Right cardiac atrium (tissue), 5 donors: ENCODE measurements around the gene DCLK1. TPM values are rescaled to one million over a fixed set of nuclear protein-coding genes. Genes with fewer than 3 reads are reported as not detected.

Experiments
- ATAC-seq, 2 donors: fragments of 200-7000 bp; cut with Tn5 transposase; one replicate each; pipeline versions ENCODE4 v1.8.0 to v1.9.1; 2020; ENCODE audit warnings: moderate library complexity in 2 of 2, mild to moderate bottlenecking in 1 of 2
- DNase-seq, 3 donors: peaks; one replicate each; pipeline ENCODE4 v3.0.0-alpha.2; 2020
- H3K27ac ChIP-seq: one replicate; pipeline ENCODE4 v1.5.1; 2013; ENCODE audit warnings: mild to moderate bottlenecking, low read length, control low read depth, moderate library complexity
- H3K27me3 ChIP-seq: one replicate; pipeline ENCODE4 v1.6.1; 2013; ENCODE audit not compliant: control insufficient read depth, insufficient read depth
- H3K4me1 ChIP-seq: one replicate; pipeline ENCODE4 v1.6.1; 2013; ENCODE audit warnings: low read length; ENCODE audit not compliant: control insufficient read depth, insufficient read depth
- H3K4me3 ChIP-seq: one replicate; pipeline ENCODE4 v1.5.1; 2013; ENCODE audit warnings: low read length, control low read depth
- H3K9me3 ChIP-seq: one replicate; pipeline ENCODE4 v1.6.1; 2013; ENCODE audit warnings: low read length; ENCODE audit not compliant: control insufficient read depth
- WGBS: extraction: QIAGEN DNeasy Blood & Tissue Kit; methylation state at CpG from one replicate; pipeline ENCODE4 v1.1.7; 2013; 5-methylcytosine and 5-hydroxymethylcytosine counted together
- intact Hi-C, 4 donors: fragments of 100-400 bp; cut with DNase I; formaldehyde crosslinking; loops; one replicate each; pipeline versions ENCODE4 v1.11.0 to v1.14.0; 2022 to 2023
- polyA plus RNA-seq: library from polyadenylated mRNA; stranded (reverse); fragments of 200-250 nt; gene quantifications from one replicate; pipeline ENCODE4 v1.2.3, GENCODE V29; 2013
- total RNA-seq, 4 donors: library from RNA; stranded (reverse); fragmentation: NEBNext Ultra II Directional; extraction: Animal tissue kit (Norgen Biotek cat#: 25700); gene quantifications; one replicate each; pipeline ENCODE4 v1.2.1, GENCODE V29; 2021
- donor health status: healthy with polysubstance abuse.
- donor health status: DM: no; HTN: yes; CAD: no.
- donor health status: DM: no; HTN: no; CAD: no.
- donor health status: DM: no; HTN: yes; CAD: no; lungs with severe emphysema.
- donor health status: DM: yes; HTN: yes; CAD: no.

Gene DCLK1
- total and polyA plus RNA-seq, 5 donors = 5.1 to 19.8 (median 16.1) TPM

- DNase-seq (no peak), ATAC-seq (no peak)
- intact Hi-C loops = no loop called here
- Histone ChIP-seq H3K4me1 (peaks cover 3% of the 10 kb centered on the region), H3K9me3 (no peaks in the 10 kb centered on the region), H3K27me3 (no peaks in the 10 kb centered on the region), H3K27ac (no peak overlapping the region), H3K4me3 (no peak overlapping the region)
- 74% methylated on average over 2 of the region's 2 CpGs for WGBS
Observed at GRCh38 chr13:35797244-35797643, 333.9 kb downstream of the DCLK1 start.

GRCh38 chr13:35796623-35797022 lies 334.6 kb downstream of the DCLK1 start:
- intact Hi-C loops = no loop called here
- ATAC-seq = no peak
- 91% methylated on average over 4 of the region's 4 CpGs for WGBS
- H3K4me1 ChIP-seq = peaks cover 3% of the 10 kb centered on the region
- no peak overlapping the region for H3K27ac ChIP-seq
- no peak for DNase-seq
- no peaks in the 10 kb centered on the region for H3K9me3 ChIP-seq
- no peak overlapping the region for H3K4me3 ChIP-seq
- H3K27me3 ChIP-seq = no peaks in the 10 kb centered on the region

- no peak overlapping the region for H3K27ac ChIP-seq
- H3K27me3 ChIP-seq = no peaks in the 10 kb centered on the region
- intact Hi-C loops = no loop called here
- no peaks in the 10 kb centered on the region for H3K9me3 ChIP-seq
- ATAC-seq (peak; percentile 51 to 83), DNase-seq (no peak)
- peaks cover 3% of the 10 kb centered on the region for H3K4me1 ChIP-seq
- 57% methylated on average over 3 of the region's 3 CpGs for WGBS
- H3K4me3 ChIP-seq = no peak overlapping the region
Observed at GRCh38 chr13:35794734-35795389, 336.3 kb downstream of the DCLK1 start.

- Histone ChIP-seq H3K27ac (no peak overlapping the region), H3K4me3 (no peak overlapping the region), H3K9me3 (no peaks in the 10 kb centered on the region), H3K27me3 (no peaks in the 10 kb centered on the region), H3K4me1 (peaks cover 3% of the 10 kb centered on the region)
- ATAC-seq (peak in 1 of 2 donors; percentile 24), DNase-seq (no peak)
- intact Hi-C loops = no loop called here
Observed at GRCh38 chr13:35793823-35794222, 337.4 kb downstream of the DCLK1 start.

GRCh38 chr13:35792911-35793310 lies 338.3 kb downstream of the DCLK1 start:
- H3K27ac ChIP-seq = no peak overlapping the region
- intact Hi-C loops = no loop called here
- H3K9me3 ChIP-seq = no peaks in the 10 kb centered on the region
- DNase-seq (no peak), ATAC-seq (no peak)
- H3K4me1 ChIP-seq = peaks cover 3% of the 10 kb centered on the region
- no peak overlapping the region for H3K4me3 ChIP-seq
- no peaks in the 10 kb centered on the region for H3K27me3 ChIP-seq
- 51% methylated on average over 2 of the region's 2 CpGs for WGBS

GRCh38 chr13:35792021-35792420 lies 339.2 kb downstream of the DCLK1 start:
- H3K9me3 ChIP-seq = no peaks in the 10 kb centered on the region
- no peak overlapping the region for H3K4me3 ChIP-seq
- ATAC-seq (no peak), DNase-seq (no peak)
- no peaks in the 10 kb centered on the region for H3K27me3 ChIP-seq
- H3K4me1 ChIP-seq = peaks cover 3% of the 10 kb centered on the region
- H3K27ac ChIP-seq = no peak overlapping the region
- WGBS = 95% methylated on average over 8 of the region's 8 CpGs
- intact Hi-C loops = no loop called here

GRCh38 chr13:35791184-35791851 lies 339.9 kb downstream of the DCLK1 start:
- Histone ChIP-seq H3K27me3 (no peaks in the 10 kb centered on the region), H3K27ac (no peak overlapping the region), H3K4me1 (peaks cover 3% of the 10 kb centered on the region), H3K9me3 (no peaks in the 10 kb centered on the region), H3K4me3 (no peak overlapping the region)
- intact Hi-C loops = no loop called here
- no peak for ATAC-seq
- DNase-seq = no peak
- 61% methylated on average over 3 of the region's 3 CpGs for WGBS

- 72% methylated on average over 6 of the region's 6 CpGs for WGBS
- Histone ChIP-seq H3K9me3 (no peaks in the 10 kb centered on the region), H3K4me1 (no peaks in the 10 kb centered on the region), H3K4me3 (no peak overlapping the region), H3K27ac (no peak overlapping the region), H3K27me3 (no peaks in the 10 kb centered on the region)
- peak; percentile 54 to 60 for ATAC-seq
- intact Hi-C loops = loop anchor here in 2 of 4 donors (10.0 kb wide), 1 partner anchor 155 kb away; no protein-coding TSS in a partner anchor
- no peak for DNase-seq
Observed at GRCh38 chr13:35789335-35790165, 341.6 kb downstream of the DCLK1 start.

GRCh38 chr13:35787937-35788336 lies 343.2 kb downstream of the DCLK1 start:
- H3K4me3 ChIP-seq = no peak overlapping the region
- H3K27me3 ChIP-seq = no peaks in the 10 kb centered on the region
- intact Hi-C loops = loop anchor here in 2 of 4 donors (10.0 kb wide), 1 partner anchor 153 kb away; no protein-coding TSS in a partner anchor
- ATAC-seq (no peak), DNase-seq (no peak)
- H3K4me1 ChIP-seq = no peaks in the 10 kb centered on the region
- 46% methylated on average over 3 of the region's 3 CpGs for WGBS
- H3K9me3 ChIP-seq = no peaks in the 10 kb centered on the region
- H3K27ac ChIP-seq = no peak overlapping the region

- H3K4me1 ChIP-seq = no peaks in the 10 kb centered on the region
- intact Hi-C loops = loop anchor here in 2 of 4 donors (10.0 kb wide), 1 partner anchor 151 kb away; no protein-coding TSS in a partner anchor
- no peak overlapping the region for H3K4me3 ChIP-seq
- 74% methylated on average over 12 of the region's 12 CpGs for WGBS
- no peak overlapping the region for H3K27ac ChIP-seq
- DNase-seq (no peak), ATAC-seq (no peak)
- H3K9me3 ChIP-seq = no peaks in the 10 kb centered on the region
- no peaks in the 10 kb centered on the region for H3K27me3 ChIP-seq
Observed at GRCh38 chr13:35785576-35786303, 345.4 kb downstream of the DCLK1 start.
